ENCODE measurements around the gene EEF1AKMT1. TPM values are rescaled to one million over a fixed set of nuclear protein-coding genes. Genes with fewer than 3 reads are reported as not detected.
"Not testable (repeated sequence)": the region's sequence is repeated elsewhere in the genome, so short reads cannot be mapped to it uniquely, and the experiment has no call there.

Gene EEF1AKMT1
- total and polyA plus RNA-seq, 2 donors, result 12.8 to 13.5 TPM

- no peaks in the 10 kb centered on the region for H3K36me3 ChIP-seq (ENCODE audit: insufficient read depth)
- WGBS, result 89% methylated on average over 1 of the region's 1 CpG
- H3K4me1 ChIP-seq (ENCODE audit: insufficient read depth), result no peaks in the 10 kb centered on the region
- H3K4me3 ChIP-seq (ENCODE audit: low read depth, low read length), result no peak overlapping the region
- no peak overlapping the region for H3K27ac ChIP-seq (ENCODE audit: low read depth)
- DNase-seq (ENCODE audit: extremely low spot score), result no peak
These were observed 87.6 kb downstream of the EEF1AKMT1 start for GRCh38 chr13:20686167-20686566.

GRCh38 chr13:20685092-20685491, 88.7 kb downstream of the EEF1AKMT1 start:
- DNase-seq (ENCODE audit: extremely low spot score), result no peak
- Histone ChIP-seq H3K4me3 (ENCODE audit: low read depth, low read length) (no peak overlapping the region), H3K4me1 (ENCODE audit: insufficient read depth) (no peaks in the 10 kb centered on the region), H3K36me3 (ENCODE audit: insufficient read depth) (no peaks in the 10 kb centered on the region), H3K27ac (ENCODE audit: low read depth) (no peak overlapping the region)
- 58% methylated on average over 6 of the region's 6 CpGs for WGBS

GRCh38 chr13:20684546-20684945, 89.2 kb downstream of the EEF1AKMT1 start:
- DNase-seq (ENCODE audit: extremely low spot score), result no peak
- WGBS, result 72% methylated on average over 18 of the region's 18 CpGs
- H3K4me1 ChIP-seq (ENCODE audit: insufficient read depth), result no peaks in the 10 kb centered on the region
- no peaks in the 10 kb centered on the region for H3K36me3 ChIP-seq (ENCODE audit: insufficient read depth)
- H3K27ac ChIP-seq (ENCODE audit: low read depth), result no peak overlapping the region
- no peak overlapping the region for H3K4me3 ChIP-seq (ENCODE audit: low read depth, low read length)

GRCh38 chr13:20684041-20684440, 89.7 kb downstream of the EEF1AKMT1 start:
- no peak overlapping the region for H3K4me3 ChIP-seq (ENCODE audit: low read depth, low read length)
- 90% methylated on average over 4 of the region's 4 CpGs for WGBS

GRCh38 chr13:20682061-20682460, 91.7 kb downstream of the EEF1AKMT1 start:
- no peak for DNase-seq (ENCODE audit: extremely low spot score)
- WGBS, result 96% methylated on average over 1 of the region's 1 CpG

More at GRCh38 chr13:20684041-20684440, 89.7 kb downstream of the EEF1AKMT1 start:
- no peaks in the 10 kb centered on the region for H3K36me3 ChIP-seq (ENCODE audit: insufficient read depth)
- H3K4me1 ChIP-seq (ENCODE audit: insufficient read depth), result no peaks in the 10 kb centered on the region
- no peak overlapping the region for H3K27ac ChIP-seq (ENCODE audit: low read depth)
- DNase-seq (ENCODE audit: extremely low spot score), result no peak

GRCh38 chr13:20681481-20681880, 92.3 kb downstream of the EEF1AKMT1 start:
- not testable (repeated sequence) for DNase-seq (ENCODE audit: extremely low spot score); H3K36me3 ChIP-seq (ENCODE audit: insufficient read depth); H3K4me1 ChIP-seq (ENCODE audit: insufficient read depth); H3K4me3 ChIP-seq (ENCODE audit: low read depth, low read length); H3K27ac ChIP-seq (ENCODE audit: low read depth)
- WGBS, result 72% methylated on average over 5 of the region's 5 CpGs

More at GRCh38 chr13:20682061-20682460, 91.7 kb downstream of the EEF1AKMT1 start:
- H3K27ac ChIP-seq (ENCODE audit: low read depth), result no peak overlapping the region
- H3K4me3 ChIP-seq (ENCODE audit: low read depth, low read length), result no peak overlapping the region
- H3K4me1 ChIP-seq (ENCODE audit: insufficient read depth), result no peaks in the 10 kb centered on the region
- H3K36me3 ChIP-seq (ENCODE audit: insufficient read depth), result no peaks in the 10 kb centered on the region

GRCh38 chr13:20680416-20681080, 93.2 kb downstream of the EEF1AKMT1 start:
- Histone ChIP-seq H3K36me3 (ENCODE audit: insufficient read depth) (no peaks in the 10 kb centered on the region), H3K27ac (ENCODE audit: low read depth) (no peak overlapping the region), H3K4me3 (ENCODE audit: low read depth, low read length) (no peak overlapping the region), H3K4me1 (ENCODE audit: insufficient read depth) (no peaks in the 10 kb centered on the region)
- WGBS, result 92% methylated on average over 10 of the region's 10 CpGs
- no peak for DNase-seq (ENCODE audit: extremely low spot score)

- no peak for DNase-seq (ENCODE audit: extremely low spot score)
- Histone ChIP-seq H3K36me3 (ENCODE audit: insufficient read depth) (no peaks in the 10 kb centered on the region), H3K4me3 (ENCODE audit: low read depth, low read length) (no peak overlapping the region), H3K27ac (ENCODE audit: low read depth) (no peak overlapping the region), H3K4me1 (ENCODE audit: insufficient read depth) (no peaks in the 10 kb centered on the region)
- WGBS, result 84% methylated on average over 3 of the region's 3 CpGs
These were observed 93.9 kb downstream of the EEF1AKMT1 start for GRCh38 chr13:20679879-20680278.

Other genes with a start within 250 kb of the EEF1AKMT1 start
- 18.8 TPM for gene CRYL1, start 248.1 kb downstream of the EEF1AKMT1 start, total RNA-seq
- 31.4 TPM for gene CRYL1, start 248.1 kb downstream of the EEF1AKMT1 start, polyA plus RNA-seq
- gene IFT88, start 206.8 kb downstream of the EEF1AKMT1 start, total RNA-seq, result 51.1 TPM
- gene IFT88, start 206.8 kb downstream of the EEF1AKMT1 start, polyA plus RNA-seq, result 11.1 TPM
- 6.8 TPM for gene IL17D, start 70.3 kb downstream of the EEF1AKMT1 start, total RNA-seq
- 2.4 TPM for gene IL17D, start 70.3 kb downstream of the EEF1AKMT1 start, polyA plus RNA-seq
- 42.9 TPM for gene XPO4, start 128.8 kb upstream of the EEF1AKMT1 start, total RNA-seq
- gene XPO4, start 128.8 kb upstream of the EEF1AKMT1 start, polyA plus RNA-seq, result 6.2 TPM